Stimulated activated CD8-positive, alpha-beta memory T cell treated with anti-CD3 and anti-CD28 coated beads, Interleukin-15, amount 100 ng/mL, for 4 hours (primary cell): ENCODE measurements around the gene ADRM1.

Source experiments
- DNase-seq, 2 donors: peaks; one replicate each; pipeline ENCODE4 v3.0.0-alpha.2; 2020; ENCODE audit warnings: low read depth in 2 of 2

ADRM1 gene

DNA sequence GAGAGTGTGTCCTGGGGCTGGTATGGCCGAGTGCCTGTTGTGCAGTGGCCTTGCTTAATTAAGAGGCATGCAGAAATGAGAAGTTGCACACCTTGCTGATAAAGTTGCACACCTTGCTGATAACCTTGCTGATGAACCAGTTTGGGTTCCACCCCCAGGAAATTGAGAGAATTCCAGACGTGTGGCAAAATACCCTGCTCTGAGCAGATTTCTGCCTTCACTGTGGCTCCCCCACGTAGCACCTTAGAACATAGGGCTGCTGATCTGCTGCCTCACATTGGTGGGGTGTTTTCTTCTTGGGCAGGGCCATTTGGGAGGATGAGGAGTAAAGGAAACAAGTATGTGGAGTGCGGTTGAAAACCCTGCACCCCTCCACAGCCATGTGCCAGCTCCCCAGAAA, 22.5 kb upstream of the ADRM1 start:
- no peak for DNase-seq

DNA sequence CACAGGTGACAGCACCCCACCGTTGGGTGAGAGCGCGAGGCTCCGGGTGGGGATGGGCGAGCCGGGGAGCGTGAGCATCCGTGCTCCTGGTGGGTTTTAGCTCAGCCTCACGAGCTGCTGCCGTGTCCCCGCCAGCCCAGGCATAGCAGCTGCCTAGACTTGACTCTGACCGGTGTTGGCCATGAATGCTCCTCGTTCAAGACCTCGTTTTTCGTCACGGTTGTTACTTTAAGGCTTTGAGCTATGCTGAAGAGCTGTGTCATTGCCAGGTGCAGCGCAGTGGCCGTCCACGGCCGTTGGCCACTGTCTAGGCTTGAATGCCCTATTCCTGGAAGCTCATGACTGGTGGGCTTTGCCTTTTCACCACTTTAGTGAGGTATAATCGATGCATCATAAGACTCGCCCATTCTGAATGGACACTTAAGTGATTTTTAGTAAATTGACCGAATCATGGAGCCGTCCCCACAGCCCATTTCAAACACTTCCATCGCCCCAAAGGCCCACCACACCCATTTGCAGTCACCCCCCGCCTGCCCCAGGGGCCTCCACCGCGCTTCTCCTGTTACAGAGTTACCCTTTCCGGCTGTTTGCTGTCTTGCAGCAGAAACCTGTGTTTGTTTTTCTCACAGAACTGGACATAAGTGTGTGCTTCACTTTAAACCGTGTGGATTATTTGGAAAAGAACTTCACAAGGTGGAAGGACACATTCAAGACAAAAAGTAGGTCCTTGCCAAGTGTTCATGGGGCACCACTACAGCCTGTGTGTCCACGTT, 21.4 kb upstream of the ADRM1 start:
- DNase-seq, result no peak

GRCh38 chr20:62282103-62282502, 20.7 kb upstream of the ADRM1 start:
- no peak for DNase-seq

DNA sequence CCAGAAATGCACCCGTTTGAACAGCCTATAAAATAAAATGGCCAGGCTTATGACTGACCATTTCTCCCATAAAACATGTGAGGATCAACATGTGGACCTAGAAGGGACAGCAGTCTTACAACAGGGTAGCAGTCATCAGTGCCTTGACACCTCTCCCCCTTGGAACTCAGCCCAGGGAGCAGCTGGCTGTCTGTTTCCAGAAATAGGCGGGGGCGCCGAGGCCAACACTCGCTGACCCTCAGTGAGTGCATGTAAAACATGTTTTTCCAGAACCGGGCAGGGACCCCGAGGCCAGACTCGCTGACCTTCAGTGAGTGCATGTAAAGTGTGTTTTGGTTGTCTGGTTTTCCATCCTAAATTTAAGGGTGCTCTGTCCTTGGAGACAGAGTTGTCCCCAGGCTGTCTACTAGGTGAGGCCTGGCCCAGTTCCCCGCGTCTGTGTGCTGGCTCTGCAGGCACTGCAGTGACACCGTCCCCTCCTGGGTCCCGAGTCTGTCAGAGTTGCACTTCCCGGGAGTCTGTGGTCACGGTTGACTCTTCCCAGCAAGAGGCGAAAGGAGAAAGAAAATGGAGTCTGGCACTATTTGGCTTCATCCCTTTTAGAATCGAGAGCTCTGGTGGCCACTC, 19.8 kb upstream of the ADRM1 start:
- DNase-seq, result no peak

DNA sequence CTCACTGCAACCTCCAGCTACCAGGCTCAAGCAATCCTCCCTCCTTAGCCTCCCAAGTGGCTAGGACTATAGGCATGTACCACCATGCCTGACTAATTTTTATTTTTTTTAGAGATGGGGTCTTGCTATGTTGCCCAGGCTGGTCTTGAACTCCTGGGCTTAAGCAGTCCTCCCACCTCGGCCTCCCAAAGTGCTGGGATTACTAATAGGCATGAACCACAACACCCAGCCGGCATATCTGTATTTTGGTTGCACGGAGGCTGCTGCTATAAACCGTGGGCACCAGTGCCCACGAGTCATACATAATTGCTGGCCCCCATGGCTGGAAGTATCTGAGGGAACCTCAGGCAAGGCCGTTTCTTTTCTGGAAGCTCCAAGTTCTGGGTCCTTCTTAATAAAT, 18.3 kb upstream of the ADRM1 start:
- no peak for DNase-seq

DNA sequence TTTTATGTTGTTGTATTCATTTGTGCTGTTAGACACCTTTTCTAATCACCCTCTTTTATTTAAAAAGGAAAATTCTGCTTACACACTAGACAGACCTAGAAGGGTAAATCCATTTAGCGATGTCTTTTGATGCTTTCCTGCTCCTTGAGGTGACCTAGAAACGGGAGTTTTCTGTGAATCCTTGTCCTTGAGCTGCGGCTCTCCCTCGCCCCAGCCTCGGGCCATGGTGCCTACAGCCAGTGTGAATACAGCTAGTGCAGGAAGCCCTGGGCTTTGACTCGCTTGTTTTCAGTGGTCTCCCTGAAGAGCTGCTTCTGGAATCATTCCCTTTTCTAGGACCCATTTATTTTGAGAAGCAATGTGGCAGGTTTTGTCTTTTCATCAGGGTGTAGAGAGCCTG, 17.6 kb upstream of the ADRM1 start:
- no peak for DNase-seq

DNA sequence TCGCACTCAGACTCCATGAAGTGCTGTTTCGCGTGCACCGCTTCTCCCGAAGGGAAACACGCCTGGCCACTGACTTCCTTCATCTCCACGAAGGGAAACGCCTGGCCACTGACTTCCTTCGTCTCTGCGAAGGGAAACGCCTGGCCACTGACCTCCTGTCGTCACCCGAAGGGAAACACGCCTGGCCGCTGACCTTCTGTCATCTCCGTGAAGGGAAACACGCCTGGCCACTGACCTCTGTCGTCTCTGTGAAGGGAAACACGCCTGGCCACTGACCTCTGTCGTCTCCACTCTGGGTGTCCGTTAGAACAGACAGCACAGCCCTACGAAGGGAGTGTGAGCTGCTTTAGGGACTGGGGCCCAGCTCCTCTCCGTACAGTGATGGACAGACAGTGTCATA, 17.1 kb upstream of the ADRM1 start:
- no peak for DNase-seq

- DNase-seq, result no peak
These were observed 16.2 kb upstream of the ADRM1 start for GRCh38 chr20:62286493-62287064.

DNA sequence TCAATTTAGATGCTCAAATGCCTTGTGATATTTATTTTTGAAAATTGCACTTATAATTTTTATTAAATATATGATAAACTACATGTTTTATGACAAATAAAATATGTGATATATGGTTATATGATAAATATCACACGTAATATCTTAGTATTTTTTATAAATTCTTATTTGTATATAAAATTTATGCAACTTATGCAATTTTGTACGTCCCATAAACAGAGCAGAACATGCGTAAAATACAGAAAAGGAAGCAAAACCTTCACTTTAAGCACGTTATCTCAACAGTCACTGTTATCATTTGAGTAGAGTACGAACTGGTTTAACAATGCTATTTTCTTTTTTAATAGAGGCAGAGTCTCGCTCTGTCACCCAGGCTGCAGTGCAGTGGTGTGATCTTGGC, 15.7 kb upstream of the ADRM1 start:
- DNase-seq, result no peak

- DNase-seq, result no peak
These were observed 14.8 kb upstream of the ADRM1 start for GRCh38 chr20:62287759-62288534.

GRCh38 chr20:62288535-62289105, 14.2 kb upstream of the ADRM1 start:
- no peak for DNase-seq

GRCh38 chr20:62289131-62289530, 13.7 kb upstream of the ADRM1 start:
- no peak for DNase-seq

DNA sequence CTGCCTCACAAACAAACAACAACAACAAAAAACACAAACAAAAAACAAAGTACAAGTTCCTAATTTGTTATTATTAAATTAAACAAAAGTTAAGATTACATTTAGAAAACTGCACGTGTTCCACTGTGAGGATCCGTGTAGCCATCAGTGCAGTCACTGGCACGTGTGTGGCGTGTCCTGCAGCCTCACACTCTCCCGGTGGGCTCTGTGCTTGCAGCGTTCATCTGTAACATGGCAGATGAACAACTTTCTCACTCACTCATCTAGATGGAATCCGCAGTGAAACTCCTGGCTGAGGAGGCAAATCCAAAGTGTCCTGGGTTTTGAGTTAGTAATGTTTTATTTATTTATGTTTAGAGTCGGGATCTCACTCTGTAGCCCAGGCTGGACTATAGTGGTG, 12.9 kb upstream of the ADRM1 start:
- DNase-seq, result no peak

GRCh38 chr20:62291251-62292066, 11.3 kb upstream of the ADRM1 start:
- no peak for DNase-seq

GRCh38 chr20:62292108-62292507, 10.7 kb upstream of the ADRM1 start:
- no peak for DNase-seq

DNA sequence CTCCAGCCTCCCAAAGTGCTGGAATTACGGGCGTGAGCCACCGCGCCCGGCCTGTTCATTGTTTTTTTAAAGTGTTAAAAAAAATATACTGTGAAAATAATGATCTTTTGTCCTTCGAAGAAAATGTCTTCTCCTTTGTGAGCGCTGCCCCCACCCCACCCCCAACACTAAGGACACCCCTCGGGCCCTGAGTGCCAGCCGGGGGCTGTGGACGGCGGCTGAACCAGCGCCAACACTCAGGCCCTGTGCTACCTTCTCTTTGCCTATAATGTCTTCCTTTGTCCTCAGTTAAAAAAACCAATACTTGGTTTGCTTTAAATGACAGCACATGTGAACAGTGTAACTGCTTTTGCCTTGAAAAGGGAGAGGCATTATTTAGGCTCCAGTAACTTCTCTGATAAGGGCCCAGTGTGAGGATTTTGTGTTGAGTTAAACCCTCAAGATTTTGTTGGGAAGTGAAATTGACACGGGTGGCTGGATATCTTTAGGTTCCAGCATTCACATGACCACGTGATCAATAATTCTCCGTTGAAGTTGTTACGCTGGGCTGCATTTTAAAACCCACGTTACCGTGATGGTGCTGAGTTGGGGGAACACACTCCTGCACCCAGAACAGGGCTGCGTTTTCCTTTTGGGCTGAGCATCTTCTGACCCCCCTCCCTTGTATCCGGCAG, 9.5 kb upstream of the ADRM1 start:
- no peak for DNase-seq

DNA sequence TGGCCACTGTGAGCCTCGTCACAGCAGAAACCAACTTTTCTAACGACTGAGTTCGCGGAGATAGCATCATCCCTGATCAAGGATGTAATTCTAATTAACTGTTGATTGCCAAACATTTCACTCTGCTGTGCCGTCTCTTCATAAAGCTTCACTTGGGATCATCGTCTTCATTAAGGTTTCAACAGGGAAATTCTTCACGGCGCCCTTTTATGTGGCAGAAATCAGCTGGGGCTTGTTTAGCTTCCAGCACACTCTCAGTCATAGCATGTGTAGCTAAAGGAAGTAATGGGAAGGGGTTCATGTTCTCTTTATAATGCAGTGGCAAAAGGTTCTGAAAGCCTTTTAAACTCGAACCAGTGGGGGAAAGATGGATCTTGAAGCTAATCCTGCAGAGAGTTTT, 8.9 kb upstream of the ADRM1 start:
- no peak for DNase-seq

DNA sequence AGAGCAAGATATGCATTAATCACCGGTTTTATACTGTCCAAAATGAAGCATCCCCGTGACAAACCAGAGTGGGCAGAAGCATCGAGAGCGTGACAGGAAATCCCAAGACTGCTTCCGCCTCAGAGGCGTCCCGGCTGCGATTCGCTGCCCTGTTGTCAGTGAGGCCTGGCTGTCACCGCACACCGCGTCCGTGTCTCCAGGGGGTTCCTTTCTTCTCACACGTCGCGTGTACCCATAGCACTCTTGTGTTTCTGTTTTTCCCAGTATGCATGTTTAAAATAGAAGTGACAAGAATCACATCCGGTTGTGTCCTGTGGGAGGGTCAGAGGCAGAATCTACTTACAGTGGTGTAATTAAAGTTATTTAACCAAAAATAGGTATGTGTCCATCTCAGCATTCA, 8.3 kb upstream of the ADRM1 start:
- no peak for DNase-seq

DNA sequence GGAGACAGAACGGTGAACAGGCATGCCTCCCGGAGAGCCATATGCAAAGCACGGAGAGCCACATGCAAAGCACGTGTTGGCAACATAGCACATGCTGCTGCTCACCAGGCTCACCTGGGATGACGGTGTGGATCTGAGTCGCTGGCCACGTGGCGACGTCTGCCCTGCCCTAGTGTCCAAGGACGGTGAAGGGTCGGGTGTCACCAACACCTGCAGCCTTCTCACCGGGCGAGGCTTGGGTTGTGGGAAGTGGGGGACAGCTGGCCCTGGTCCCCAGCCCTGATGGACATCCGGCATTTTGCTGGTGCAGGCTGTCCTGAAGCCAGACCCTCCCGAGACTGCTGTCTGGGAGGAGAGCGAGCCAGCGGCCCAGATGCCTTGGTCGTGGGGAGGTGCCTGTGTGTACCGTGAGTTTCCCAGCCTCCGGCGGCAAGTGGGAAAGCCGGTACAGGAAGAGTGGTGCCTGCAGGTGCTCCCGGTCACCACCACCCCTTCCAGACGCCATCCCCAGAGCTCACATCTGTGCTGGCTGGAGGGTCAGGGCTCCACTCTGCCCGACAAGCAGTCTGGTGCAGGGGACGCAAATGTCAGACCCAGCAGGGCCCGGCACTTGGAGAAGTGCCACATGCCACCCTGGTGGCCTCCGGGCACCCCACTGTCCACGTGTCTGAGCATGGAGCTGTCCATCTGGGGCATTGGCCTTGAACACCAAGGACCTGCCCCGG, 5.9 kb upstream of the ADRM1 start:
- no peak for DNase-seq
